IMR-90 (cell line): ENCODE data around the gene KCNA10. TPM values are rescaled to one million over a fixed set of nuclear protein-coding genes. Genes with fewer than 3 reads are reported as not detected.

Experiments used
- ATAC-seq: fragments of 200-7000 bp; cut with Tn5 transposase; 2 replicates; pipeline ENCODE4 v1.9.1; 2020; ENCODE audit warnings: low read depth, mild to moderate bottlenecking, moderate library complexity
- BruUV-seq: library from RNA; stranded (reverse); fragments of 400-500 nt; replicated peaks from 2 replicates; lab custom pipeline; 2021; lab: Mats Ljungman, UMichigan
- CTCF ChIA-PET: fragments of 300-600 bp; formaldehyde crosslinking; extraction: SDS; loops from one replicate; lab custom pipeline; 2021; ENCODE audit warnings: antibody characterized with exemption; lab: Yijun Ruan, JAX
- POLR2A ChIA-PET: fragments of 300-600 bp; sonication (Branson Sonifier 250); formaldehyde crosslinking; loops from one replicate; lab custom pipeline; 2022; ENCODE audit warnings: antibody characterized with exemption; ENCODE audit not compliant: unreplicated experiment; lab: Charles Lee
- DNase-seq: peaks from one replicate; pipeline ENCODE4 v3.0.0; 2013
- H2AFZ ChIP-seq: replicated peaks from 2 replicates; pipeline ENCODE3; 2013; ENCODE audit warnings: low read length, mild to moderate bottlenecking; ENCODE audit not compliant: poor library complexity
- H2AK5ac ChIP-seq: 2 replicates; pipeline ENCODE4 v1.6.1; 2013; ENCODE audit warnings: low read depth, low read length, inconsistent platforms
- H2AK9ac ChIP-seq: replicated peaks from 2 replicates; pipeline ENCODE3; 2013; ENCODE audit warnings: mild to moderate bottlenecking, low read depth, low read length, moderate library complexity; ENCODE audit not compliant: poor library complexity
- H2BK120ac ChIP-seq: 2 replicates; pipeline ENCODE4 v1.6.1; 2013; ENCODE audit warnings: low read depth, low read length, inconsistent platforms
- H2BK15ac ChIP-seq: 3 replicates; pipeline ENCODE4 v1.6.1; 2013; ENCODE audit warnings: low read depth, low read length, inconsistent platforms
- H2BK20ac ChIP-seq: 2 replicates; pipeline ENCODE4 v1.6.1; 2013; ENCODE audit warnings: low read depth, mild to moderate bottlenecking, inconsistent platforms, low read length, moderate library complexity
- H2BK5ac ChIP-seq: 2 replicates; pipeline ENCODE4 v1.6.1; 2013; ENCODE audit warnings: mild to moderate bottlenecking, low read depth, low read length, inconsistent platforms; ENCODE audit not compliant: poor library complexity, severe bottlenecking
- H3K14ac ChIP-seq: replicated peaks from 2 replicates; pipeline ENCODE4 v1.6.1; 2013; ENCODE audit warnings: low read depth, low read length, inconsistent platforms
- H3K18ac ChIP-seq: 2 replicates; pipeline ENCODE4 v1.6.1; 2013; ENCODE audit warnings: low read depth, low read length, control low read depth
- H3K23ac ChIP-seq: 2 replicates; pipeline ENCODE4 v1.6.1; 2013; ENCODE audit warnings: low read depth, low read length, inconsistent platforms
- H3K27ac ChIP-seq: 2 replicates; pipeline ENCODE4 v1.5.1; 2013; ENCODE audit warnings: mild to moderate bottlenecking, control low read depth, low read length; ENCODE audit not compliant: insufficient read depth
- H3K27me3 ChIP-seq: 2 replicates; pipeline ENCODE4 v1.6.1; 2013; ENCODE audit warnings: low read length; ENCODE audit not compliant: control insufficient read depth, insufficient read depth
- H3K36me3 ChIP-seq: 2 replicates; pipeline ENCODE4 v1.6.1; 2013; ENCODE audit warnings: low read length, mixed read lengths; ENCODE audit not compliant: control insufficient read depth, insufficient read depth
- H3K4ac ChIP-seq: 2 replicates; pipeline ENCODE4 v1.6.1; 2013; ENCODE audit warnings: low read depth, low read length, inconsistent platforms
- H3K4me1 ChIP-seq: 2 replicates; pipeline ENCODE4 v1.6.1; 2013; ENCODE audit warnings: low read length, mixed read lengths; ENCODE audit not compliant: control insufficient read depth, insufficient read depth
- H3K4me2 ChIP-seq: 2 replicates; pipeline ENCODE4 v1.6.1; 2013; ENCODE audit warnings: low read depth, mild to moderate bottlenecking, control low read depth, low read length, moderate library complexity
- H3K4me3 ChIP-seq: 2 replicates; pipeline ENCODE4 v1.5.1; 2013; ENCODE audit warnings: low read depth, mild to moderate bottlenecking, control low read depth, low read length, moderate library complexity; ENCODE audit not compliant: insufficient read depth
- H3K56ac ChIP-seq: 2 replicates; pipeline ENCODE4 v1.6.1; 2013; ENCODE audit warnings: low read length, inconsistent platforms; ENCODE audit not compliant: insufficient read depth; ENCODE audit errors: extremely low read depth
- H3K79me1 ChIP-seq, 2 experiments: 2 replicates each; pipeline ENCODE4 v1.6.1; 2013; ENCODE audit warnings: low read length in 2 of 2, inconsistent platforms in 1 of 2, low read depth in 1 of 2
- H3K9ac ChIP-seq: 2 replicates; pipeline ENCODE4 v1.6.1; 2013; ENCODE audit warnings: low read depth, low read length, control low read depth
- H3K9me1 ChIP-seq: 2 replicates; pipeline ENCODE4 v1.6.1; 2013; ENCODE audit warnings: low read length, inconsistent platforms; ENCODE audit not compliant: insufficient read depth
- H3K9me3 ChIP-seq: 2 replicates; pipeline ENCODE4 v1.6.1; 2013; ENCODE audit warnings: low read length; ENCODE audit not compliant: control insufficient read depth, insufficient read depth
- H4K20me1 ChIP-seq: 2 replicates; pipeline ENCODE4 v1.6.1; 2013; ENCODE audit warnings: low read length, inconsistent platforms; ENCODE audit not compliant: insufficient read depth
- H4K5ac ChIP-seq: 2 replicates; pipeline ENCODE4 v1.6.1; 2013; ENCODE audit warnings: mild to moderate bottlenecking, low read depth, low read length, control low read depth
- H4K8ac ChIP-seq, 2 experiments: 2 replicates each; pipeline ENCODE4 v1.6.1; 2013; ENCODE audit warnings: low read depth in 2 of 2, low read length in 2 of 2, control low read depth in 1 of 2, inconsistent platforms in 1 of 2
- H4K91ac ChIP-seq: 2 replicates; pipeline ENCODE4 v1.6.1; 2013; ENCODE audit warnings: low read depth, low read length, inconsistent platforms; ENCODE audit not compliant: insufficient read depth
- CTCF ChIP-seq: conservative IDR thresholded peaks from 2 replicates; pipeline ENCODE4 v1.5.1; 2012; ENCODE audit warnings: mild to moderate bottlenecking, low read depth, low read length, improper control_type of control experiment
- MXI1 ChIP-seq: IDR thresholded peaks from 2 replicates; pipeline ENCODE4 v1.6.1; 2012; ENCODE audit warnings: low read depth, mild to moderate bottlenecking, low read length, moderate library complexity, borderline replicate concordance
- RCOR1 ChIP-seq: IDR thresholded peaks from 2 replicates; pipeline ENCODE4 v1.6.1; 2012; ENCODE audit warnings: mild to moderate bottlenecking, low read length, improper control_type of control experiment; ENCODE audit not compliant: insufficient replicate concordance
- RFX5 ChIP-seq: IDR thresholded peaks from 2 replicates; pipeline ENCODE4 v1.8.0; 2012; ENCODE audit warnings: low read depth, mild to moderate bottlenecking, low read length, moderate library complexity
- SMC3 ChIP-seq: fragments of 150-350 bp; IDR thresholded peaks from 2 replicates; pipeline ENCODE4 v1.6.1; 2016; ENCODE audit warnings: low read depth, mild to moderate bottlenecking, antibody characterized with exemption, low read length, moderate library complexity
- WGBS, 2 experiments: methylation state at CpG; one replicate each; pipeline versions ENCODE4 v1.1.5 to v1.1.7; 2013; ENCODE audit warnings: missing lambda C conversion rate in 2 of 2; ENCODE audit not compliant: insufficient read length in 1 of 2; ENCODE audit errors: extremely low coverage in 2 of 2; 5-methylcytosine and 5-hydroxymethylcytosine counted together
- dilution Hi-C: fragments of 300-500 bp; cut with HindIII; formaldehyde crosslinking; loops from one replicate; pipeline ENCODE4 v1.14.3; 2018; ENCODE audit warnings: low sequenced_read_pairs; ENCODE audit not compliant: unreplicated experiment
- in situ Hi-C: fragments of 300-500 bp; cut with MboI; formaldehyde crosslinking; loops from 3 replicates; pipeline ENCODE4 v1.14.3; 2019; ENCODE audit warnings: low sequenced_read_pairs, inconsistent platforms, mixed read lengths
- intact Hi-C: fragments of 100-400 bp; cut with micrococcal nuclease; formaldehyde crosslinking; loops from 2 replicates; pipeline ENCODE4 v1.10.0; 2022
- polyA plus RNA-seq, 3 experiments: library from polyadenylated mRNA; depleted of rRNA; stranded (reverse); fragments of >200 nt; gene quantifications; 2 replicates each; pipeline ENCODE4 v1.2.3, GENCODE V29; 2012; ENCODE audit warnings: low replicate concordance in 1 of 3
- total RNA-seq: library from RNA; depleted of rRNA; stranded (reverse); fragments of >200 nt; gene quantifications from 2 replicates; pipeline ENCODE4 v1.2.3, GENCODE V29; 2012

Gene KCNA10
- total and polyA plus RNA-seq, 2 of the 4 experiments (the other 2 are of a cell fraction), result not detected

DNA sequence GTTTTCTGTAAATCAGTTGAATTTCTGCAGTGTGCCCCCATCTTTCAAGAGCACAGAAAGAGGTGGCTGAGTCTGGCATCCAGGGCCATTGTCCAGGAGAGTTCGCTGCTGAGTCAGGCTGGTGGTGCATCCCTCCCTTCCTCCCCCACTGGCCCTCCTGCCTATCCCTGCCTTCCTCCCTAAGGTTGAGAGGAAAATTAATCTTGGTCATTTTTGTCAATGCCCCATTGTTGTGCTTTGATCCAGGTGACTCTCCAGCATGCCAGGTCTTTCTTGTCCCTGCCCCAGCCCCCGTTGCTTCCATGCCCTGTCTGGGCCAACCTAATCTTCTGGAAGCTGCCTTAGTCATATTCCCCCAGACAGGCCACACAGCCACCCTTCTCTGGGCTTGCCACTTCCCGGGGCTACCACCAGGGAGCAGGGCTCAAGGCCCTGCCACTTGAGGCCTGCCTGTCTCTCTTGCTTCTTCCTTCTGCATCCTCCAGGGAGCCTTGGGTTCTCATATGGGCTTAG lies 41.5 kb downstream of the KCNA10 start:
- Histone ChIP-seq H3K56ac (no peak overlapping the region), H4K5ac (no peak overlapping the region), H4K8ac (no peak overlapping the region), H2BK5ac (no peak overlapping the region), H2BK120ac (no peak overlapping the region), H2BK15ac (no peak overlapping the region), H4K91ac (no peak overlapping the region; the same call in 1 of the 2 replicates), H3K79me1 (no peaks in the 10 kb centered on the region), H4K20me1 (no peaks in the 10 kb centered on the region), H3K4me3 (no peak overlapping the region), H3K27ac (no peak overlapping the region), H3K4ac (no peak overlapping the region), H3K27me3 (peaks cover 15% of the 10 kb centered on the region; the same call in 1 of the 2 replicates), H2AK5ac (peak overlapping the region; percentile 23; the same call in 1 of the 2 replicates), H3K9me3 (no peaks in the 10 kb centered on the region), H3K4me1 (peaks cover 10% of the 10 kb centered on the region), H3K14ac (no peak overlapping the region), H3K9me1 (0 out of 2 replicates have a peak, but pooled peaks cover 8% of the 10 kb centered on the region), H2AFZ (peak overlapping the region; percentile 15), H3K36me3 (no peaks in the 10 kb centered on the region), H2BK20ac (no peak overlapping the region), H3K4me2 (no peak overlapping the region), H3K9ac (no peak overlapping the region), H2AK9ac (no peak overlapping the region), H3K18ac (no peak overlapping the region), H3K23ac (no peak overlapping the region)
- TF ChIP-seq RCOR1 (no peak), CTCF (peak; percentile 24), MXI1 (no peak), SMC3 (no peak), RFX5 (no peak)
- intact Hi-C loops, result no loop called here
- 83% methylated on average over 1 of the region's 3 CpGs; no CpG with 5 or more reads in 1 of the 2 experiments for WGBS, 2 experiments
- DNase-seq (no peak), ATAC-seq (peak; percentile 48)
- no TSS peak for BruUV-seq
- POLR2A ChIA-PET, result no interaction called here
- in situ Hi-C loops, result no loop called here
- dilution Hi-C loops, result no loop called here
- CTCF ChIA-PET, result interaction anchor here (1.0 to 1.5 kb wide), 3 partner anchors 17 to 372 kb away, joined by 3 read pairs; no protein-coding TSS in a partner anchor
